Lung microvascular endothelial cell (primary cell): ENCODE data around the gene CYFIP1. TPM values are rescaled to one million over a fixed set of nuclear protein-coding genes. Genes with fewer than 3 reads are reported as not detected.
"Not testable (repeated sequence)": the region's sequence is repeated elsewhere in the genome, so short reads cannot be mapped to it uniquely, and the experiment has no call there.

Experiments
- DNase-seq, 2 donors: peaks; one replicate each; pipeline versions ENCODE4 v3.0.0 to v3.0.0-alpha.2; 2010; ENCODE audit warnings: low read depth in 2 of 2
- total RNA-seq: library from RNA; depleted of rRNA; stranded (reverse); fragments of >200 nt; gene quantifications from 2 replicates; pipeline ENCODE4 v1.2.1, GENCODE V29; 2014

The CYFIP1 gene
- 64.3 and 65.2 TPM in 2 replicates for total RNA-seq

DNA sequence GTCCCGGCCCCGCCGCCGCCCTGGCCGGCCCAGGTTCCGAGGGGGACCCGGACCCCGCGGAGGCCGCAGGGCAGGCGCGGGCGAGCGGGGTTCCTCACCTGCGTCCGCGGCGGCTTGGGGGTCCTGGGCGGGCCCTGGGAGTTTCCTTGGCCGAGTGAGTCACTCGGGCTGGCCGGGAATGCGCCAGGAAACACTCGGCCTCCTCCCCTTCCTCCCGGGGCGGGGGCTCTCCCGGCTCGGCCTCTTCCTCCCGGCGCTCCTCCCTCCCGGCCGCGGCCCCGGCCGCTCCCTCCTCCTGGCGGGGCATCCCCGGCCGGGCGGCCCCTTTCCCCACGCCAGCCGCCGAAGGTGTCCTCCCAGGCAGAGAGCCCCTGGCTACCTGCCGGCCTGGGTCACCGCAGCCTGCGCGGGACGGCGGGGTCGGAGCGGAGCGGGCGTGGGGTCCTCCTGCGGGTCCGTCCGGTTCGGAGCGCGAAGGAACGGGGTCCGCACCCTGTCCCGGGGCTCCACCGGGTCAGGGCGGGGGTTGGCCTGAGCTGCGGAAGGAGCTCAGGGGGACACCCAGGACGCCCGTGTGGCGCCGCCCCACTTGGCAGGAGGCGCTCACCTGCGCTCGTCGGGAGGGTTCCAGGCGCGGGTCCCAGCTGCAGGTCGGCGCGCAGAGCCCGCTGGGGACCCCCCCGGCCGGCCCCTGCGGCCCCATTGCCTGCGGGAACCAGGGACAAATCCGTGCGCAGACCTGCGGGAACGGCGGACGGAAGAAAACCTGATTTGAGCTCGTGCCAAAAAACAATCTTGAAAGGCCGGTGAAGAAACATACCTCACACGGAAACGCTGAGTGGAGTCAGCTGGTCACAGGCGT, at the start of gene CYFIP1:
CYFIP1 (minus strand) TSS at position 180 of the 862 bp plus-strand sequence. CDS start 33,083 bp downstream, outside the sequence.
- peak; percentile 89 to 90 for DNase-seq

DNA sequence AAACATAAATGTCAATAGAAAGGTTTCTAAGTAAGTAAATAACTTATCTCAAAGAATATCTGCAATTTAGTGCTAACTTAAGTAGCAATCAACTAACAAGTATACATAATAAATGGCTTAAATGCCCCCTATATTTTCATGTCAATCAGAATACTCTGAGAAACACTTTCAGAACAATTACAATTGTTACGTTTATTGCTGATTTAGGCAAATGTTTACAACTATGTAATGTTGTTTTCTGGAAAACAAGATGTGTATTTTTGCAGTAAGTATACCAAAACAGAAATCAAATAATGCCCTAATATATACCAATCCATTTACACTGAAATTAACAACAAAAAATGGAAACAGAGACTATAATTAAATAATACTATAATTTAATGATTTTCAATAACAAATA, 46.0 kb upstream of the CYFIP1 start:
- no peak for DNase-seq

GRCh38 chr15:23022156-23022555, 42.0 kb upstream of the CYFIP1 start:
- no peak for DNase-seq

DNA sequence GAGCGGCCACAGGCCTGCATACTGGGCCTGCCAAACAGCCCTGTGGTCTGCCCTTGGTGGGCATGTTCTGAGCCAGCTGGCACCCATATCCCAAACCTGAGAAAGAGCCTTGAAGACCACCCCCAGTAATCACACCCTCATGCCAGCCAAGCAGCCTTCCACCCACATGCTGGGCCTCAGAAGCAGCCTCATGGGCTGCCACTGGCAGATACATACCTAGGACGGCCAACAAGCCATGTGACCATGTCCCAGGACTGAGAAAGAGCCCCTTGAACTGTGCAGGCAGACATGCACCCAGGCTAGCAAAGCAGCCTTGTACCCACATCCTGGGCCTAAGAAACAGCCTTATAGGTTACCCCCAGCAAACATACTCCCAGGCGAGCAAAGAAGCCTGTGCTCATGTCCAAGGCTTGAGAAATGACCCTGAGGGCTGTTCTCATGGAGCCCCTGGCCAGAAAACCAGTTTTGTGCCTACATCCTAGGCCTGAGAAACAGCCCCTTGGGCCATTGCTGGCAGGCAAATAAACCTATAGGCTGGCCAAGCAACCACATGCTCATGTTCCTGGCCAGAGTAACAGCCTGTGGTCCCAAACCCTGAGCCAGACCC, 34.3 kb upstream of the CYFIP1 start:
- DNase-seq, result no peak

- DNase-seq, result no peak
Measured at GRCh38 chr15:23013681-23014080, 33.5 kb upstream of the CYFIP1 start.

DNA sequence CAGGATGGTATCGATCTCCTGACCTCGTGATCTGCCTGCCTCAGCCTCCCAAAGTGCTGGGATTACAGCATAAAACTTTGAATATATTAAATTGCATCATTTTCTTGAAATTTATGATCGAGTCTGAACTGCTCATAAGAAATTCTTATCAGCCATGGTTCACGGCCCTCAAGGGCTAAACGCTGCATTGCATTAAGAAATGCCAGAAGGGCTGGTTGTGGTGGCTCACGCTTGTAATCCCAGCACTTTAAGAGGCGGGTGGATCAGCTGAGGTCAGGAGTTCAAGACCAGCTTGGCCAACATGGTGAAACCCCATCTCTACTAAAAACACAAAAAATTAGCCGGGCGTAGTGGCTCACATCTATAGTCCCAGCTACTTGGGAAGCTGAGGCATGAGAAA, 32.4 kb upstream of the CYFIP1 start:
- DNase-seq, result not testable (repeated sequence)

- no peak for DNase-seq
Measured at GRCh38 chr15:23003736-23004135, 23.6 kb upstream of the CYFIP1 start.

- DNase-seq, result no peak
Measured at GRCh38 chr15:23002920-23003319, 22.8 kb upstream of the CYFIP1 start.

DNA sequence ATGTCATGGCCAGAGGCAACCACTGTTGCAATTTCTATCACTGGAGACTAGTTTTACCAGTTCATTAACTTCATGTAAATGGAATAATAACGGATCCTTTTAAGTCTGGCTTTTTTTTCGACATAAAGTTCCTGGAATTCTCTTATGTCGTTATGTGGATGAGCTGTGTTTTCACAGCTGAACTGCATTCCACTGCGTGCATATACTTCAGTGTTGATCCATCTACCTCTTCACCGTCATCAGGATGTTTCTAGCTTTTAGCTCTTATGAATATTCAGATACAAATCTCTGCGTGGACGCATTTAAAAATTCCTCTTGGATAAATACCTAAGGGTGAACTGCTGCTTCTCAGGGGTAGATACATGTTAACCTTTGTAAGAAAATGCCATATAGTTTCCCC, 15.6 kb upstream of the CYFIP1 start:
- DNase-seq, result no peak

- DNase-seq, result no peak
Measured at GRCh38 chr15:22992024-22992326, 11.8 kb upstream of the CYFIP1 start.

- no peak for DNase-seq
Measured at GRCh38 chr15:22989576-22990477, 9.7 kb upstream of the CYFIP1 start.

- DNase-seq, result no peak
Measured at GRCh38 chr15:22988811-22989210, 8.6 kb upstream of the CYFIP1 start.

DNA sequence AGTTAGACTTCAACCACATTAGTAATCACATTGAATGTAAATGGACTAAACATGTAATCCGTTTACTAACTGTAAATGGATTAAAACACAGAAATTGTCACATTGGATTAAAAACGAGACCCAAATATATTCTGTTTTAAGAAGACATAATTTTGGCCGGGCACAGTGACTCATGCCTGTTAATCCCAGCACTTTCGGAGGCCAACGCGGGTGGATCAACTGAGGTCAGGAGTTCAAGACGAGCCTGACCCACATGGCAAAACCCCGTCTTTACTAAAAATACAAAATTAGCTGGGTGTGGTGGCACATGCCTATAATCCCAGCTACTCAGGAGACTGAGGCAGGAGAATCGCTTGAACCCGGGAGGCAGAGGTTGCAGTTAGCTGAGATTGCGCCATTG, 1.8 kb upstream of the CYFIP1 start:
- not testable (repeated sequence) for DNase-seq

DNA sequence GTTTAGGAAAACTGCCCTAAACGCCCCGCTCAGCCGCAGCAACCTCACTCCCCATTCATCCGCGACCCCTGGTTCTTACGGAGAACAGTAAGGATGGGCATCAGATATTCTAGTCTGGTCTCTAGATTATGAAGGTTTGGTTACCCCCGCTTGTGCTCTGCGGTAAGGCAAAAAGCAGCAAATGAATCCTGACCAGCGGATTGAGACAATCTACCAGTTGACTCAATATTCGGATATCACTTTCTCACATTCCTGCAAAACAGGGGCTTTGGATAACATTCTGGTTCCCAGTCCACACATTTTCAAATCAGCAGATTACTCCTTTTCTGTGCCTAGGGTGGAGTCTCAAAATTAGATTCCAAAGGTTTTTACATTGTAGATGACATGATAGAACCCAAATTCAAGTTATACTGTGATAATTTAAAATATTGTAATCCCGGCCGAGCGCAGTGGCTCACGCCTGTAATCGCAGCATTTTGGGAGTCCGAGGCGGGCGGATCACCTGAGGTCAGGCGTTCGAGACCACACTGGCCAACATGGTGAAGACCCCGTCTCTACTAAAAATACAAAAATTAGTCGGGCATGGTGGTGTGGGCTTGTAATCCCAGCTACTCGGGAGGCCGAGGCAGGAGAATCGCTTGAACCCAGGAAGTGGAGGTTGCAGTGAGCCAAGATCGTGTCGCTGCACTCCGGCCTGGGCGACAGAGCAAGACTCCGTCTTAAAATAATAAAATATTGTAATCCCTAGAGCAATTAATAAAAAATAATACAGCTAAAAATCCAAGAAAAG, 1.1 kb upstream of the CYFIP1 start:
- no peak for DNase-seq

GRCh38 chr15:22979238-22980188, 655 bp downstream of the CYFIP1 start:
- DNase-seq, result peak; percentile 63 to 71

GRCh38 chr15:22978691-22979237, 1.4 kb downstream of the CYFIP1 start:
- no peak for DNase-seq

GRCh38 chr15:22974745-22975144, 5.4 kb downstream of the CYFIP1 start:
- peak in 1 of 2 donors; percentile 30 for DNase-seq

GRCh38 chr15:22973987-22974386, 6.2 kb downstream of the CYFIP1 start:
- DNase-seq, result no peak

DNA sequence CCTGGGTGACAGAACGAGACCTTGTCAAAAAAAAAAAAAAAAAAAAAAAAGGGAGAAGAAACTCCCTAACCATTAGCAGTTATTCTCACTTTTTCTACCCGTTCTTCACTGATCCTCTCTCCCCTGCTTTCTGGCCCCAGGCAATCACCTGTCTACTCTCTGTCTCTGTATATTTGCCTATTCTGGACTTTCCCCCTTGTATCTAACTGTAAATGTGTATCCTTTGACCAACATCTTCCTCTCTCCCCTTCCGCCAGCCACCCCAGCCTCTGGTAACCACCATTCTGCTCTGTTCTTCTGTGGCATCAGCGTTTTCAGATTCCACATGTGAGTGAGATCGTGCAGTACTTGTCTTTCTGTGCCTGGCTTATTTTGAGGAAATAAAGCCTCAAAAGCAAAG, 6.9 kb downstream of the CYFIP1 start:
- no peak for DNase-seq

- no peak for DNase-seq
Measured at GRCh38 chr15:22969489-22969888, 10.7 kb downstream of the CYFIP1 start.
